GM18517 (cell line): ENCODE results near the gene CFAP97.
A peak's percentile ranks its signal among the peaks of the same experiment; 100 is the strongest.
"Not testable (repeated sequence)": the region's sequence is repeated elsewhere in the genome, so short reads cannot be mapped to it uniquely, and the experiment has no call there.

Experiments
- ATAC-seq: cut with Tn5 transposase; IDR thresholded peaks from one replicate; pipeline ENCODE4 v1.9.1; 2021; ENCODE audit warnings: mild to moderate bottlenecking, moderate library complexity; ENCODE audit not compliant: unreplicated experiment

Gene CFAP97

DNA sequence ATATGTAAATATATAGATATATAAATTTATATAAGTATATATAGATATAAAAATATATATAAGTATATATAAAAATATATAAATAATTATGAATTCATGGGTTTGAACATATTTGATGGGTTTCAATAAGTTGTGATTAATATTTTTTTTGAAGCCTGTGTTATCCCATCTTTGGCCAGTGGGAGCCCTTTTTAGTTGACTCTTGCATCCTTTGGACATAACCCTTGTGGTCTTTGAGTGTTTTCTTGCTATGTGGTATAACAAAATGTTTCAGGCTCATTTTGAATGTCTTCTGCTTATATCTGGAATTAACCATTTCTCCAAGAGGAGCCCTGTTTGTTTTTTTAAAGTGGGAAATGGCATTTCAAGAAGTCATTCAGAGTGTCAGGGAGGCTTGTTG is 20.8 kb upstream of the CFAP97 start:
- no peak for ATAC-seq

DNA sequence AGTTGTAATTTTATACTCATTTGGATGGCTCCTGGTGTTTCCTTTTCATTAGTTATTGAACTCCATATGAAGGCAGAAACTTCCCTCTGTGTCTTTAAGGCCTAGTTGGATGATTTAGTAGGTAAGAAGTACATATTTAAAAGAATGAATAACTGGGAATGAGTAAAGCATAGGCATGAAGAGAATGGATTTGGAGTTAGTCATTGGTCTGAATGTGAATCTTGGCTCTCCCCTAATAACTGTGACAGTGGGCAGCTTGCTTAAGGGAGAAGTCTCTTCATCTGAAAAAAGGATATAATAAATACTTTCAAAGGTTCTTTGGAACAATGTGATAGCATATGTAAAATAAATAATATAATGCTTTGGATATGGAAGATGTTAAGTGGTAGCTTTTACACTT is 18.8 kb upstream of the CFAP97 start:
- no peak for ATAC-seq

DNA sequence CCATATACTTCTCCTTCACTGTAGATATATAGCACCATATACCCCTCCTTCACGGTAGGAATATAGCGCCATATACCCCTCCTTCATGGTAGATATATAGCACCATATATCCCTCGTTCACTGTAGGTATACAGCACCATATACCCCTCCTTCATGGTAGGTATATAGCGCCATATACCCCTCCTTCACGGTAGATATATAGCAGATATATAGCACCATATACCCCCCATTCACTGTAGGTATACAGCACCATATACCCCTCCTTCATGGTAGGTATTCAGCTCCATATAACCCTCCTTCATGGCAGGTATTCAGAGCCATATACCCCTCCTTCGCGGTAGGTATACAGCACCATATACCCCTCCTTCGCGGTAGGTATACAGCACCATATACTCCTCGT is 18.1 kb upstream of the CFAP97 start:
- ATAC-seq, result no peak

DNA sequence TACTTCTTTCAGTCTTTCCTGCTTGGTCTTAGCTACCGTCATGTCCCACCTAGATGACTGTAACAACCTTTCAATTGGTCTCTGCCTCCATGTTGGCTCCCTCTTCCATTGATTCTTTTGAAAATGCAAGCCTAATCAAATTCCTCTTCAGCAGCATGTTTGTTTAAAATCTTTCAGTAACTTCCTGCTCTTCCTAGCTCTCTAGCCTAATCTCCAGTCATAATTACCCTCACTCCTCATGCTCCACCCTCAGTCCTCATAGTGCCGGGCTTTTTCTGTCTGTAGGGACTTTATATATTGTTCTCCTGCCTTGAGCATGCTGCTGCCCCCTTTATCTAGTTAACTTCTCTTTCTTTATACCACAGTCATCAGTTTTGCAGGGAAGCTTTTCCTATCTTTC is 17.7 kb upstream of the CFAP97 start:
- ATAC-seq, result no peak

DNA sequence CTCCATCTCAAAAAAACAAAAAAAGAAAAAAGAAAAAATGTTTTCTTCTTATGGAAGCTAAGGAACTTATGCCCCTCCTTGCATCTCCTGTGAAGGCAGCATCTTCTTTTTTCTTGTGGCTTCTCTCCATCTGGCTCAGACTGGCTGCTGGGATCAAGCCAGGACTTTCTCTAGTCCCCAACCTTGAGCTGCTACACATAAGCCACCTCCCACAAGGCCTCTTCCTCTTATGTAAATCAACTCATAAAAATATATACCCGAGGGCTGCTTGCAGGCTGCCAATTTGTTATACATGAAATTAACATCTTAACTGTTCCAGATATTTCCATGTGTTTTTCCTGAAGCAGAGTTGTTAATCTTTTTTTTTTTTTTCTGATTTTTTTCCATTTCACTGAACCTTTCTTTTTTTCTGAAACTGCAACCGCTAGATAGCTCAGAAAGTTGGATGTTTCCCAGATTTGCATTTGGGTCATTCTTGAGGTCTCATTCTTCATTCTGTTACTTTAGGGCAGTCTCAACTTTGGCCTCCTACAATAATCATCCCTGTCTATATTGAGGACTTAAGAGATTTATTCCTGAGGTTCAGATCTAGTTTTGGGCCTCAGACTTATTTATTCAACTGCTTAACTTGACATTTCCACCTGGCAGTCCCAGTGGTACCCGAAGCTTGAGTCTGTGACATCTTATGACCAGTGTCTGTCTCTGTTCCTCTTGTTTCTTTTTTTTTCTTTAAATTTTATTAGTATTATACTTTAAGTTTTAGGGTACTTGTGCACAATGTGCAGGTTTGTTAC is 15.9 kb upstream of the CFAP97 start:
- peak; percentile 75 for ATAC-seq

DNA sequence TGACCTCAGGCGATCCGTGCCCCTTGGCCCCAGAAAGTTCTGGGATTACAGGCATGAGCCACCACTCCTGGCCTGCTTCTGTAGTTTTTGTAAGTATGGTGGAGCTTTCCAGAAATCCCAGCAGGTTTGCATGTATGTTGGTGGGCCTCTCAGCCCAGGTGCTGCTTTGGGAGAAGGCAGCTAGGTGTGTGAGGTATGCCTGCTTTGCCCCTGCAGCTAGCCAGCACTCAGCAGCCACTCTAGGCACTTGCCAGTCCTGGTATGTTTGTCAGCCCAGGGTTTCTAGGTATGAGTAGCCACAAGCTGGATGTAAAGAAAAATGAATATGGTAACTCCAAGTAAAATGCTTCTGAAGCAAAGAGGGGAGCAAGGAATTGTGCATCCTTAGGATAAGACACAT is 14.5 kb upstream of the CFAP97 start:
- no peak for ATAC-seq

DNA sequence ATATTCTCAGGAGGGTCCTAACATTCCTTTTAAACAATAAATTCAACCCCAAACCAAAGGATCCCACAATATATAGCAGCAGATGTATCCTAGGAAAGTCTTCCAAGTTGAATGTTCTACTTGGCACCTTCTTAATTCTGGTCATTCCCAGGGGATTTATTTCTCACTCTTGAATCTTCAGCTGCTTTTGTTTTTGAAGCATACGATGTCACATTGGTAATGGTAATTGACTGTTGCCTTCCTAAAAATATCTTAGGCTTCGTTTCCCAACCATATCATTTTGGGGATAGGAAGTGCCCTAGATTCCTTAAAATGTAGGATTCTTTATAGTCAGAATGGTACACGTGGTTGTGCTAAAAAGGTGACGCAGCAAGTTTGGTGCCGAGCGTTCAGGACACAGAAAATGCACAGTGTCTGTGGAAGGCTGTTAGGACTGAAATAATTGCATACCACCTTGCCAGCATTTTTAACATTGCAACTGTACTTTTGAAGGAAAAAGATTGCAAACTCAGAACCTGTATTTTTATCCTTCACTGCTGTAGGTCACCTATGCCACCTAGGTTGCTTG is 13.7 kb upstream of the CFAP97 start:
- ATAC-seq, result no peak

DNA sequence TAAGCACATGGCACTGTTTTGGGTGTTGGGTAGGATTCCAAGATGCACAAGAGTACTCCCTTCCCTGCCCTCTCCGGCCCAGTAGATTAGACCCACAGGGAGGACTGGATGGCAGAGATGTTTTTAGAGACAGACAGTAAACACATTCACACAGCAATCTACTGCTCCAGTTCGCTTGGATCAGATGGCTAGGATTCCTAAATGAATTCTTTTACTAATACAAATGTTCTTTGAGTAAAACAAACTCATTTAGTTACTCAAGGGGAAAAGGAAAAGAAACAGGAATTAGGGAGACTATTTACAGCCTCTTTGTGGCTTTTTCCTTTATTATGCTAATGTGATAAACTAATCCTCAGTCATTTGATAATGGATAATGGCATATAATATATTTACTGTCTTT is 11.5 kb upstream of the CFAP97 start:
- no peak for ATAC-seq

DNA sequence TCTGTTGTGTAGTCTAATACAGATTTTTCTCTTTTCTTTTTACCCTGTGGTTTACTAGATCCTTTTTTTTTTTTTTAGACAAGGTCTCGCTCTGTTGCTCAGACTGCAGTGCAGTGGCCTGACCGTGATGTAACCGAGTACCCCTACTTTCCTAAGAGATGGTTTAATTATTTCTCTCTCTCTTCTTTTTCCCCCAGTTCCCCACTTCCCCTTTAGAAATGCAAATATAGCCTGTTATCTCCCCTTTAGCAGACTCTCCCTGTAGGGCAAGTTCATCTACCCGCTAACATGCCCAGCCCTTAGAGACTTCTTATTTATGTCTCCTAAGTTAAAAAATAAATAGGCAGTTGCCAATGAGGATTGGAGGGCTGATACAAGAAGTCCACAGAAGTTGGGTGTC is 10.1 kb upstream of the CFAP97 start:
- peak; percentile 55 for ATAC-seq

DNA sequence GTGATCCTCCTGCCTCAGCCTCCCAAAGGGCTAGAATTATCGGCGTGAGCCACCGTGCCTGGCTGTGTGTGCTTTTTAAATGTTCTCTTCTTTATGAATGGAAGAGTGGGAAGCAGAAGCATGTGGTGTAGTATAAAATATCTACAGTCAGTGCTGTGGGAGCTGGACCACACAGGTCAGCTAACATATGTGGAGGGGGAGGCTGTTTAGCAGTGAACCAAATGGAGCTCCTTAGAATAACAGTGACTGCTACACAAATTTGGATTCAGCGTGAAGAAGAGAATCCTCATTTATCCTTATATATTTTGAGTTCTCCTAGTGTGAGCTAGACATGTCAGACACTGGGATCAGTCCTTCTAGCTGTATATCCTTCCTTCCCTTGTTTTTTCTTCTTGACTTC is 8.8 kb upstream of the CFAP97 start:
- ATAC-seq, result no peak

DNA sequence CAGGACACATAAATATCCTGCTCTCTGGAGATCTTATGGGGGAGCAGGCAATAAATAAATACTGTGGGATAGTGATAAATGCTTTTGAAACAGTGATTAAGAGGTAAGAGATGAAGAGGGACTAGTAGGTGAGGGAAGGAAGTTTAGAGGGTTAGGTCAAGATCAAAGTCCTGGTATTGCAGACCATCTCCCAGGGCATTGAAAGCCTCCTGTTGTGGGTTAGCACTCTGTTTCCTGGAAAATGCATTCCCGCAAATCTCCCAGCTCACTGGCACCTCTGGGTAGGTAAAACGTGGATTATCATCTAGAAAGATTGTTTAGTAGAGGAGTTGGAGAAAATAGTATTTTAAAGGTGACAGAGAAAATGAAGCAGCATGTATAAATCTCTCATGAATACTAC is 7.8 kb upstream of the CFAP97 start:
- no peak for ATAC-seq

DNA sequence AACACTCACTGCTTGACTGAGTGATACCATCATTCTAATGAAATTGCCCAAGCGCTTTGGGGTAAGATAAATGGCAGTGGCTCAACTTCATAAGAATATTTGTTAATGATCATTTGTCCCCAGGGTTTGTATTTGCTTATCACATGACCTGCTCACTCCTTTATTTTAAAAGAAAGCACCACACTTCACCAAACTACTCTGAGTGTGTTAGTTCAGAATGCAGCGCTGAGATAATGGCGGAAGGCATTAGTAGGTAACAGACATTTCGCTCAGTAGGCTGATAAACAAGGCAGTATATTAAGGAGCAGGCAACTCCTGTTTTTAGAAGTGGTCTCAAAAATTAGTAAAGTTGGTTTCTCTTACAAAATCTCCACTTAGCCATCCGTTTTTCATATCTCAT is 7.2 kb upstream of the CFAP97 start:
- no peak for ATAC-seq

DNA sequence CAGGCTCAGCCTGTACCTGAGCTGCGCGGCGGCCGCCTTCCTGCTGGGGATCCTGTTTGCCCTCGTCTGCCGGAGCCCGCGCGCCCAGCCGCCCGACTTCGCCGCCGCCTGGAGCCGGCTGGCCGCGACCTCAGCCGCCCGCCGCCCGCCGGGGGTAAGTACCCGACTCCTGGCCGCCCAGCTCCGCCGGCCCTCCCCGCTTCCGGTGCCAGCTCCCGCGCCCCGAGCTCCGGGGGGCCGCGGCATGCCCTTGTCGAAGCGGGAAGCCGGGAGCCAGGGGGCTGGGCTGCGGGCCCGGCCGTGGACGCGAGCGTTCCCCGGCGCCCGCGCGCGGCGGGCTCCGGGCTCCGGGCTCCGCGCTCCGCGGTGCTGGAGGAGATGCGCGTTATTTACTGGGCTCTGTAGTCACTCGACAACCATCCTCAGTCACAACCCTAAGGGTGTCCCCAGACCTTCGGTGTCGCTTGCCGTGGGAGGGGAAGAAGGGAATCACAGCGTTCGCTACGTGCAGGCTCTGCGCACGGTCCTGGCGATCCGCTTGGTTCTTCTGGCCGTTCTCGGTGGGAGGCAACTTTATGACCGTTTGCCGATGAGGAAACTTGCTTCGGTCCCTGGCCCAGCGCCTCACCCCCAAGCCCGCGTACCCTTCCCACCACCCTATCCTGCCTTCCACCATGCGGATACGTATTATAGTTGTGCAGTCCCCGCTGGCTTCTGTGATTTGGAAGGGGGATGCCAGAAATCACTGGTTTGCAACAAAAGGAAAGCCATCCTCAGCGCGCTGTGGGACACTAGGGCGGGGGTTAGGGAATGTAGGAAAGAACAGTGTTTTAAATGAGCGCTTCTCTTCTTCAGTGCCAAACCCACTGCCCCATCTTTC is 6.5 kb upstream of the CFAP97 start:
- ATAC-seq, result peak; percentile 16

DNA sequence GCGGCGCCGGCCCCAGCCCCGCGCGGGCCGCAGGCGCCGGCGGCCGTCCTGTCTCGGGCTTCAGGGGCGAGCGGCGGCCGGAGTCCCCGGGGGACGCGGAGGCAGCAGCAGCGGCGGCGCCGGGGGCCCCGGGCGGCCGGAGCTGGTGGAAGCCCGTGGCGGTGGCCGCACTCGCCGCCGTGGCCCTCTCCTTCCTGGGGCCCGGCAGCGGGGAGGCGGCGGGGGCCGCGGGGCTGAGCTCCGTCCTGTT is 6.0 kb upstream of the CFAP97 start:
- peak; percentile 11 for ATAC-seq

DNA sequence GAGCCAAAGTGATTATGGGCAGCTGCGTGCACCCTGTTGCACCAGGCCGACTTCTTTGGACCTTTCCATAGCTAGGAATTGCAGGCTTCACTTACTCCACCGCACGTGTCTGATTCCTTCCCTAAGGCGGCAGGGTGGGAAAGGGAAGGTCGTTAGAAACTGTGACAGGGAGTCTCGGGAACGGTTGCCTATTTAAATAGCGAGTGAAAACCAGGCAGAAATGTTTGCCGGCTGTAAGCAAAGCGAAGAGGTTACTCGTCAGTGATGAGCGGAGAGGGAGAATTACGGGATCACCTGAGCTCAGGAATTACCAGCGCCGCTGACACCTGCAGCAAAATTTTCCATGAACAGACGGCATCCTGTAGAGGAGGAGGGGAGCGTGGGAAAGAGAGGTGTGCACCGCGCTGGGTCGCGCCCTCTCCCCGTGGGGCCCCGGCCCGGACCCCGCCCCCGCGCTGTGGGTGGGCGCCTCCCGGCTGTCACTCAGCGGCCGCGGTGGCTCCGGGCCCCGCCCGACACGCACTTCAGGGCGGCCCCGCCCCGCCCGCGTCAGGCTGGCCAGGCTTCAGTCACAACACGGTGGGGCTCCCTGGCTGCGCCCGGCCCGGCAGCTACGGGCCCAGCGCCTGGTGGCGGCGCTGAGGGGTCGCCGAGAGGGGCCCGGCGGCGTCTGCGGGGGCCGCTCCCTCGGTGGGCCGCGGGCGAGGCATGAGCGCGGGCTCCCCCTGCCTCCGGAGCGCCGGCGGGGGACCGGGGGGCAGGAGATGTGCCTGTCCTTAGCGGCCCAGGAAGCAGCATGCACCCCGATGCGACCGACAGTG is 5.4 kb upstream of the CFAP97 start, which contains the start of gene SNX25:
TSS of gene SNX25 (plus strand) at position 568 of the 821 bp plus-strand sequence. CDS start at position 797, 229 bp downstream.
- ATAC-seq, result peak; percentile 65

DNA sequence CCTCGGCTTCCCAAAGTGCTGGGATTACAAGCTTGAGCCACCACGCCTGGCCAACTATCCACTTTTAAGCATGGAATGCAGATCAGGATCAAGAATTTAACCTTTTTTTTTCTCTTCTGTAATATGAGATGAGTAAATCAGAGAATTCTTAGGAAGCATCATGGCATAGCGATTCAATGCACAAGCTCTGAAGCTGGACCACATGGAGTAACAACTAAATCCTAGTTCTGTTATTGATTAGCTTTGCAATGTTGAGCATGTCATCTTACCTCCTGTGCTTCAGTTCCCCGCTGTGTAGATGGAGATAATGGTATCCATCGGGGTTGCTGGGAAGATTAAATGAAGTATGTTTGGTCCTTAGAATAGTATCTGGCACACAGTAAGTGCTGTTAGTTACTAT is 3.7 kb upstream of the CFAP97 start:
- ATAC-seq, result no peak

DNA sequence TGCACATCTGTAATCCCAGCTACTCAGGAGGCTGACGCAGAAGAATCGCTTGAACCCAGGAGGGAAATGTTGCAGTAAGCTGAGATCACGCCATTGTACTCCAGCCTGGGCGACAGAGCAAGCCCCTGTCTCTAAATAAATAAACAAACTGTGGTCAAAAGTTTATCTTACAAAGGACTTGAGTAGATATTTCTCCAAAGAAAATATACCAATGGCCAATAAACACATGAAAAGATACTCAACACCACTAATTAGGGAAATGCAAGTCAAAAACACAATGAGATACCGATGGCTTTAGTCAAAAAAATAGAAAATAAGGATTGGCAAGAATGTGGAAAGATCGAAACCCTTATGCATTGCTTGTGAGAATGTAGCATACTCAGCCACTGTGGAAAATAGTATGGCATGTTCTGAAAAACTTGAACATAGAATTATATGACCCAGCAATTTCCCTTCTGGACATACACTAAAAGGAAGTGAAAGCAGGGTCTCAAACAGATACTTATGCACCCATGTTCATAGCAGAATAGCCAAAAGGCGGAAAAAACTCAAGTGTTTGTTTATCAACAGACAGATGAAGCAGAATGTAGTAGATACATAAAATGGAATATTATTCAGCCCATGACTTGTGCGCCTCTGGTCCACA is 2.0 kb upstream of the CFAP97 start:
- ATAC-seq, result no peak

DNA sequence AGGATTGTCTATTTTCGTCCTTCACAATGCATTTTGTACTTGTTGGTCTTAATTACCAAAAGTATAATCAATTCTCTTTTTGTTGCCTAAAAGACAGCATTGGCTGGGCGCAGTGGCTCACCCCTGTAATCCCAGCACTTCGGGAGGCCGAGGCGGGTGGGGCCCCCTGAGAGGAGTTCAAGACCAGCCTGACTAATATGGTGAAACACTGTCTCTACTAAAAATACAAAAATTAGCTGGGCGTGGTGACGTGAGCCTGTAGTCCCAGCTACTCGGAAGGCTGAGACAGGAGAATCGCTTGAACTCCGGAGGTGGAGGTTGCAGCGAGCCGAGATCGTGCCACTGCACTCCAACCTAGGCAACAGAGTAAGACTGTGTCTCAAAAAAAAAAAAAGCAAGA is 1.3 kb upstream of the CFAP97 start:
- ATAC-seq, result not testable (repeated sequence)

DNA sequence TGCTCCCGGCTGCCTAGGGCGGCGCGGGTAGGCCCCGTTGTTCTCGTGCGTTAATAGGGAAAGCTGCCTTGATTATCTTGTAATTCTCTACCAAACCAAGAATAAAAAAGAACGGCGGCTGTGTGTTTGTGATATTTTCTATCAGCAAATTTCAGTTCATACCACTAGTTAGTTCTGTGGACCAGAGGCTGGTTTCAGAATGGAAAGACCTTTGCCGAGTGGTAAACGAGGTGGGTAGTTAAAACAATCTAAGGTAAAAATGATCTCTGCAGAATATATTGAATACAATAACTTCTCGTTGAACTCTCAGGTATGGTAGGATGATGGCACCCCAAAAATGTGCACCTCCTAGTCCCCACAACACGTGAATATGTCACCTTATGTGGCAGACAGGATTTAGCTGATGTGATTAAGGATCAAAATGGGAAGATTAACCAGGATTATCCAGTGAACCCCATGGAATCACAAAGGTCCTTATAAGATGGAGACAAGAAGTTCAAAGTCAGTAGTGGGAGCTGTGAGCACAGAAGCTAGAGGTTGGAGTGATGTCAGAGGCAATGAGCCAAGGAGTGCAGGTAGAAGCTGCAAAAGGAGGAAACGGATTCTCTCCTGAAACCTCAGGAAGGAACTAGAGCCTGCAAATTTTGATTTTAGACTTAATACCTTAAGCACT is 574 bp upstream of the CFAP97 start:
- peak; percentile 4 for ATAC-seq

DNA sequence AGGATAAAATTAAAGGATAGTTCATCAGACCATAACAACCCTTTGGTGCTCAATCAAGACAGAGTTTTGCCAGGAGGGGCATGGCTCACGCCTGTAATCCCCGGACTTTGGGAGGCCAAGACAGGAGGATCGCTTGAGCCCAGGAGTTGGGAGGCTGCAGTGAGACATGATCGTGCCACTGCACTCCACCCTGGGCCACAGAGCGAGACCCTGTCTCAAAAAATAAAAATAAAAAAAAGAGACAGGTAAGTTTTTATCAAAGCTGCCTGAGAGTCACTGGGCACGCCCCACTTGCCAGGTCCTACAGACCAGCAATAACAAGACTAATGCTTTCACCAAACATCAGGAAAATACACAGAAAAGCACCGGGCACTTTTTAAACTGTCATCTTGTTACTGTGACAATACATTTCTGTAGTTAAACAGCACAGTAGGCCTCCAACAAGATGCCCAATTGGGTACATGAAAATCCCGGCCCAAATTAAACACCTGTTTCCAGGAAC is 765 bp downstream of the CFAP97 start:
- ATAC-seq, result peak; percentile 11
